GM21619 (cell line): ENCODE results near the gene OOEP.
"Not testable (repeated sequence)": the region's sequence is repeated elsewhere in the genome, so short reads cannot be mapped to it uniquely, and the experiment has no call there.

Experiments
- ATAC-seq: cut with Tn5 transposase; IDR thresholded peaks from one replicate; pipeline ENCODE4 v1.9.1; 2021; ENCODE audit not compliant: unreplicated experiment

Gene OOEP

GRCh38 chr6:73369563-73369962 is at the start of gene OOEP:
Gene OOEP (minus strand): TSS chr6:73369897. CDS start chr6:73369792, 105 bp downstream.
- no peak for ATAC-seq

- no peak for ATAC-seq
These were observed 48.5 kb upstream of the OOEP start for GRCh38 chr6:73418081-73418741.

GRCh38 chr6:73413102-73413501 is 43.4 kb upstream of the OOEP start:
- no peak for ATAC-seq

GRCh38 chr6:73409395-73409794 is 39.7 kb upstream of the OOEP start:
- ATAC-seq = no peak

GRCh38 chr6:73400656-73401055 is 31.0 kb upstream of the OOEP start:
- no peak for ATAC-seq

GRCh38 chr6:73395875-73396274 is 26.2 kb upstream of the OOEP start:
- no peak for ATAC-seq

- no peak for ATAC-seq
These were observed 25.1 kb upstream of the OOEP start, which contains the start of gene DDX43 for GRCh38 chr6:73394577-73395354. Gene DDX43 (plus strand): TSS chr6:73394828. CDS start chr6:73394906, 78 bp downstream.

- ATAC-seq = no peak
These were observed 23.6 kb upstream of the OOEP start for GRCh38 chr6:73393278-73393677.

- ATAC-seq = not testable (repeated sequence)
These were observed 22.5 kb upstream of the OOEP start for GRCh38 chr6:73392188-73392587.

- ATAC-seq = no peak
These were observed 22.0 kb upstream of the OOEP start for GRCh38 chr6:73391675-73392074.

- ATAC-seq = no peak
These were observed 20.2 kb upstream of the OOEP start for GRCh38 chr6:73389854-73390253.

- ATAC-seq = peak; percentile 83
These were observed 19.3 kb upstream of the OOEP start for GRCh38 chr6:73388800-73389512.

GRCh38 chr6:73388433-73388799 is 18.7 kb upstream of the OOEP start:
- peak; percentile 30 for ATAC-seq

GRCh38 chr6:73382462-73383113 is 12.9 kb upstream of the OOEP start:
- ATAC-seq = no peak

- not testable (repeated sequence) for ATAC-seq
These were observed 11.8 kb upstream of the OOEP start for GRCh38 chr6:73381531-73381930.

GRCh38 chr6:73377225-73377624 is 7.5 kb upstream of the OOEP start:
- ATAC-seq = no peak

- no peak for ATAC-seq
These were observed 5.5 kb upstream of the OOEP start for GRCh38 chr6:73375216-73375615.

GRCh38 chr6:73372516-73372915 is 2.8 kb upstream of the OOEP start:
- no peak for ATAC-seq

GRCh38 chr6:73371984-73372383 is 2.3 kb upstream of the OOEP start:
- ATAC-seq = no peak

- ATAC-seq = no peak
These were observed 540 bp downstream of the OOEP start for GRCh38 chr6:73369157-73369556.

- no peak for ATAC-seq
These were observed 1.0 kb downstream of the OOEP start for GRCh38 chr6:73368675-73369074.
